HG03045 (cell line): ENCODE data around the gene FBXW4.

ENCODE experiments used
- ATAC-seq: cut with Tn5 transposase; IDR thresholded peaks from one replicate; pipeline ENCODE4 v1.9.1; 2021; ENCODE audit warnings: mild to moderate bottlenecking, moderate library complexity; ENCODE audit not compliant: unreplicated experiment

FBXW4 gene

GRCh38 chr10:101569323-101569621 lies 125.7 kb downstream of the FBXW4 start:
- ATAC-seq: no peak

GRCh38 chr10:101568054-101568745 lies 126.8 kb downstream of the FBXW4 start:
- no peak for ATAC-seq

GRCh38 chr10:101567165-101568006 lies 127.6 kb downstream of the FBXW4 start:
- no peak for ATAC-seq

DNA sequence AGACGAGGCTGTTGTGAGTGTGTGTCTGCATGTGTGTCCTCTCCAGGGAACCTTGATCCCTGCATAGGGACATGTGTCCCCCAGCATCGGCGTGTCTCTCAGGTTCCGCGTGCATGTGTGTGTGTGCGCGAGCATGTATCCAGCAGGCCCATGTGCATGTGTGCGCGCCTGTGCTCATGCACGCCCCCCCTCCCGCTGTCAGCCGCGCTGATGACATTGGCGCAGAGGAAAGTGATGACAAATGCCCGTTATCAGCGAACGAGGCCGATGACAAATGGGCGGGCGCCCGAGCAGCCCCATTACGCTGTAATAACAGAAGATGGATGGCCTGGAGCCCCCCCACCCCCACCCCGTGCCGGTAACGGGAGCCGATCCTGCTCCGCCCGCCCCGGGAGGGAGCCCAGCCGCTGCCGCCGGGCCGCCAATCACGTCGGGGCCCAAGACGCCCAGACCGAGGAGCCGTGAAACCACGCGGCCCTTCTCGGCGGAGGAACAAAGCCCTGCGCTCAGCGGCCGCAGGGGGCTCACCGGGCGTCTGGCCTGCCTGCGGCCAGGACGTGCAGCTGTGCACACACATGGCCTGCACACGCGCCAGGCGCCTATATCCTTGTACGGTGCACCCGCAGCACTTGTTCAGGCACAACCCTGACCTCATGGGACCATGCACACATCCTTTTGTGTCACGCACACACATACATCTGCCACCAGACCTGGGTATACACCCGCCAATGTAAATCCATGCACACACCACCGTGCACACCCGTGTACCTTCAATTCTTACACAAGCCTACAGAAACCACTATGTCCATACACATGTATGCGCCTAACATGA lies 128.4 kb downstream of the FBXW4 start:
- ATAC-seq: no peak

GRCh38 chr10:101565936-101566332 lies 129.0 kb downstream of the FBXW4 start:
- no peak for ATAC-seq

- no peak for ATAC-seq
Observed at GRCh38 chr10:101565370-101565900, 129.5 kb downstream of the FBXW4 start.

DNA sequence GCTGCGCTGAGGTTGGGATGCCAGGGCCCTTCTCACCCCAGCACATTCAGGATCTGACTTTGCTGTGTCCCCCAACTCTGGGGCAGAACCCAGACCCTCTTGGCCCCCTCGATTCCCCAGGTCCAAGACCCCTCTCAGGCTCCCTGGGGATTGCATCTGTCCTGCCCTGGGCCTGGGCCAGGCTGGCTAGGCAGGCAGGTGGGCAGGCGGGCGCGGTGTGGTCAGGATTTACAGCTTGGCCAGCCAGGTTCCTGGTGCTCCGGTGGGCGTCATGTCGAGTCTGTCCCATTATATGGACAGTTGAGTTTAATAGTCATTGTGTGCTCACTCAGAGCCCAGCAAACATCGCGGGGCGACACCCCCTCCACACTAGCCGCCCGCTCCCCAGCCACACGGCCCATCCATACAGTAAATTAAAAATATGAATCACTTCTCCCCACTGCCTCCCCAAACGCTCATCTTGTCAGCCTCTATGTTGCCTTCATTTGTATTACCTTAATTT lies 130.4 kb downstream of the FBXW4 start:
- ATAC-seq: no peak

- no peak for ATAC-seq
Observed at GRCh38 chr10:101563497-101564040, 131.4 kb downstream of the FBXW4 start.

DNA sequence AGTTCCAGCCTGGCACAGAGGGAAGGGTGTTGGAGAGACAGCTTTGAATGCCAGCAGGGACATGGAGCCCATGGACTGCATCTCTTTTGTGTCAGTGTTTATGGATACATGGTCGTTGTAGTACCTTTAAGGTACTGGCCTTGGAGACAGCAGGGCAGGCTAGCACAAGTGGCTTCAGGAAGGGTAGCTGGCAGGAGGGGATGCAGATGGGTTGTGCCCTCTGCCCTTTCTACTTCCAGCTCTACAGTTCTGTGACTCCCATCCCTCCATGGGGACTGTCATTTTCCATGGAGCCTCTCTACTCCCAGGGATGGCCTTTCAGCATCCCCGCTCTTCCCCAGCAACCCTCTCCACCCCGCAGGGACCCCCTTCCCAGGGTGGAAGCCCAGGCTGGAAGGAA lies 132.0 kb downstream of the FBXW4 start:
- no peak for ATAC-seq

DNA sequence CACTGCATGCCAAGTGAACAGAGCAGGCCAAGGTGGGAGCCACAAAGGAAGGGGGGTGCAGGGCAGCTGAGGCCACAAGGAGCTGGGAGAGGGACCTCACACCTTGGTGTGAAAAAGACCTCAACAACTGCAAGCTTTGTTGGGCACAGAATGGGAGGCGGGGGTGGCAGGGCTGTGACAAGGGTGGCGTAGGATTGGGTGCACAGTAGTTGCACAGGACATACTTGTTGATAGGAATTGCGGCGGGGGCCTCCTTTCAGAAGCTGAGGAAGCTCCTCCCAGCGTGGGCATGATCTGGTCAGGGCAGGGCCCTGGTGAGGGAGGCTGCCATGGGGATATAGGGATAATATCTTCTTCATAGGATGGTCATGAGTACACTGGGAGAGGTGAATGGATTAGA lies 132.7 kb downstream of the FBXW4 start:
- ATAC-seq: no peak

- no peak for ATAC-seq
Observed at GRCh38 chr10:101561068-101561915, 133.7 kb downstream of the FBXW4 start.
